ENCODE results near the gene GRID1.

GRID1 gene

DNA sequence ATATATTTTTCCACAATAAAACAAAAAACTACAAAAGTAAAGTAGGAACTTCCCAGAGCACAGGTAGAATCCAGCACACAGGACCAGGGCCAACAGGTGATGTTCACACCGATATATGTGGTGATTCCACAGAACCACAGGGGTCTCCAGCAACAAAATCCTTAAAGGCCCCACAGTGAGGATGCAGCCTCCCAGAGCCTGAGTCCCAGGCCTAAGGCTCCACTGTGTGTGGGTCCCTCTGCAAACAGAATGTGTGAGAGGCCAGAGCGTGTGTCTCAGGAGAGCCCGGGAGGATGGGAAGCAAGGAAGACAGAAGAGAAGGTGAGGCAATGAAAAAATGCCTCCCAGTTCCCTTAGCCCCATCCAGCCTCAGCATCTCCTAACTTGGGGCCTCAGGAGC lies 173.9 kb downstream of the GRID1 start:
- Histone ChIP-seq H3K4me3 (ENCODE audit: low read depth, low read length, poor library complexity, severe bottlenecking) (no peak overlapping the region), H3K27me3 (ENCODE audit: insufficient read depth, low read length) (no peaks in the 10 kb centered on the region), H3K9me3 (ENCODE audit: low read length) (no peaks in the 10 kb centered on the region), H3K9me2 (ENCODE audit: low read depth, low read length) (no peaks in the 10 kb centered on the region), H3K36me3 (ENCODE audit: insufficient read depth, low read length) (no peaks in the 10 kb centered on the region), H3K9ac (ENCODE audit: low read length) (no peak overlapping the region), H2AFZ (ENCODE audit: low read length) (no peak overlapping the region), H3F3A (ENCODE audit: insufficient read depth, low read length) (no peaks in the 10 kb centered on the region), H3K27ac (ENCODE audit: low read depth, low read length, poor library complexity, severe bottlenecking) (no peak overlapping the region), H3K4me2 (ENCODE audit: low read length) (no peak overlapping the region), H3K79me2 (ENCODE audit: insufficient read depth, low read length) (no peaks in the 10 kb centered on the region), H3K4me1 (ENCODE audit: insufficient read depth, low read length, severe bottlenecking) (no peaks in the 10 kb centered on the region), H4K20me1 (ENCODE audit: insufficient read depth, low read length) (no peaks in the 10 kb centered on the region)
- TF ChIP-seq, protein P1, sequence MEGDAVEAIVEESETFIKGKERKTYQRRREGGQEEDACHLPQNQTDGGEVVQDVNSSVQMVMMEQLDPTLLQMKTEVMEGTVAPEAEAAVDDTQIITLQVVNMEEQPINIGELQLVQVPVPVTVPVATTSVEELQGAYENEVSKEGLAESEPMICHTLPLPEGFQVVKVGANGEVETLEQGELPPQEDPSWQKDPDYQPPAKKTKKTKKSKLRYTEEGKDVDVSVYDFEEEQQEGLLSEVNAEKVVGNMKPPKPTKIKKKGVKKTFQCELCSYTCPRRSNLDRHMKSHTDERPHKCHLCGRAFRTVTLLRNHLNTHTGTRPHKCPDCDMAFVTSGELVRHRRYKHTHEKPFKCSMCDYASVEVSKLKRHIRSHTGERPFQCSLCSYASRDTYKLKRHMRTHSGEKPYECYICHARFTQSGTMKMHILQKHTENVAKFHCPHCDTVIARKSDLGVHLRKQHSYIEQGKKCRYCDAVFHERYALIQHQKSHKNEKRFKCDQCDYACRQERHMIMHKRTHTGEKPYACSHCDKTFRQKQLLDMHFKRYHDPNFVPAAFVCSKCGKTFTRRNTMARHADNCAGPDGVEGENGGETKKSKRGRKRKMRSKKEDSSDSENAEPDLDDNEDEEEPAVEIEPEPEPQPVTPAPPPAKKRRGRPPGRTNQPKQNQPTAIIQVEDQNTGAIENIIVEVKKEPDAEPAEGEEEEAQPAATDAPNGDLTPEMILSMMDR (IDR thresholded peaks at IDR 0.05; ENCODE audit: low read length), result no peak

DNA sequence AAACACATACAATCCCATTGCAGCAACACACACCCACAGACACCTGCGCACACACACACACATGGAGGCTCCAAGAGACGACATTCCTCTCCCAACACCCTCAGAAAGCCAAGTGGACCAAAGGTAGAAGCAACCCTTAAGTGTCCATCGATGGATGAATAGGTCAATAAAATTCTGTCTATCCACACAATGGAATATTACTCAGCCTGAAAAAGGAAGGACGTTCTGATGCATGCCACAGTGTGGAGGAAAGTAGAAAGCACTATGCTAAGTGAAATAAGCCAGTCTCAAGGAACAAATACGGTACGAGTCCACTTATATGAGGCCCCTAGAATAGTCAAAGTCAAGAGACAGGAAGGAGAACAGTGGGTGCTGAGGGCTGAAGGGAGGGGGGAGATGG lies 174.4 kb downstream of the GRID1 start:
- Histone ChIP-seq H3F3A (ENCODE audit: insufficient read depth, low read length) (no peaks in the 10 kb centered on the region), H3K4me2 (ENCODE audit: low read length) (no peak overlapping the region), H3K9ac (ENCODE audit: low read length) (no peak overlapping the region), H3K9me2 (ENCODE audit: low read depth, low read length) (no peaks in the 10 kb centered on the region), H3K27me3 (ENCODE audit: insufficient read depth, low read length) (no peaks in the 10 kb centered on the region), H2AFZ (ENCODE audit: low read length) (no peak overlapping the region), H3K36me3 (ENCODE audit: insufficient read depth, low read length) (no peaks in the 10 kb centered on the region), H3K4me1 (ENCODE audit: insufficient read depth, low read length, severe bottlenecking) (no peaks in the 10 kb centered on the region), H3K9me3 (ENCODE audit: low read length) (no peaks in the 10 kb centered on the region), H3K79me2 (ENCODE audit: insufficient read depth, low read length) (no peaks in the 10 kb centered on the region), H3K27ac (ENCODE audit: low read depth, low read length, poor library complexity, severe bottlenecking) (no peak overlapping the region), H3K4me3 (ENCODE audit: low read depth, low read length, poor library complexity, severe bottlenecking) (no peak overlapping the region), H4K20me1 (ENCODE audit: insufficient read depth, low read length) (no peaks in the 10 kb centered on the region)
- no peak for TF ChIP-seq EZH2 (IDR thresholded peaks at IDR 0.05; ENCODE audit: borderline replicate concordance, low read length)
- TF ChIP-seq, protein P1 (IDR thresholded peaks at IDR 0.05; ENCODE audit: low read length), result no peak

DNA sequence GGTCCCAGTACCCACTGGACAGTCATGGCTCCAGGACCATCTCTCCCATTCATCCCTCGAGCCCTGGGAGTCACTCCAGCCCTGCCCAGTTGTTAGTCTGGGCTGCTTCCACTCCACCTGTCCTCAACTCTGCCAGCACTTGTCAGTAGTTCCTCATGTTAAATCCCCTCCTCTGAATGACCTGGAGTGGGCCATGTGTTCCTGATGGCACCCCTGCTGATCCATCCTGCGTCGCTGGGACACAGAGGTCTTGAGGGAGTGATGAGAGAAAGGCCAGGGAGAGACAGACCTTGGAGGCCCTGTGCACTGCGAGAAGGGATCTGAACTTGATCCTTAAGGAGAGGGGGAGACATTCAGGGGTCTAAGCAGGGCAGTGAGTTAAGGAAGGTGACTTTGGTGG lies 174.9 kb downstream of the GRID1 start:
- Histone ChIP-seq H3K79me2 (ENCODE audit: insufficient read depth, low read length) (no peaks in the 10 kb centered on the region), H2AFZ (ENCODE audit: low read length) (no peak overlapping the region), H3F3A (ENCODE audit: insufficient read depth, low read length) (no peaks in the 10 kb centered on the region), H3K27me3 (ENCODE audit: insufficient read depth, low read length) (no peaks in the 10 kb centered on the region), H3K27ac (ENCODE audit: low read depth, low read length, poor library complexity, severe bottlenecking) (no peak overlapping the region), H3K9ac (ENCODE audit: low read length) (no peak overlapping the region), H3K4me2 (ENCODE audit: low read length) (no peak overlapping the region), H4K20me1 (ENCODE audit: insufficient read depth, low read length) (no peaks in the 10 kb centered on the region), H3K36me3 (ENCODE audit: insufficient read depth, low read length) (no peaks in the 10 kb centered on the region), H3K9me2 (ENCODE audit: low read depth, low read length) (no peaks in the 10 kb centered on the region), H3K4me3 (ENCODE audit: low read depth, low read length, poor library complexity, severe bottlenecking) (no peak overlapping the region), H3K9me3 (ENCODE audit: low read length) (no peaks in the 10 kb centered on the region), H3K4me1 (ENCODE audit: insufficient read depth, low read length, severe bottlenecking) (no peaks in the 10 kb centered on the region)
- TF ChIP-seq, protein P1 (IDR thresholded peaks at IDR 0.05; ENCODE audit: low read length), result no peak
- TF ChIP-seq EZH2 (IDR thresholded peaks at IDR 0.05; ENCODE audit: borderline replicate concordance, low read length), result no peak
